Measurements from ENCODE around the gene AFF3.

The AFF3 gene

DNA sequence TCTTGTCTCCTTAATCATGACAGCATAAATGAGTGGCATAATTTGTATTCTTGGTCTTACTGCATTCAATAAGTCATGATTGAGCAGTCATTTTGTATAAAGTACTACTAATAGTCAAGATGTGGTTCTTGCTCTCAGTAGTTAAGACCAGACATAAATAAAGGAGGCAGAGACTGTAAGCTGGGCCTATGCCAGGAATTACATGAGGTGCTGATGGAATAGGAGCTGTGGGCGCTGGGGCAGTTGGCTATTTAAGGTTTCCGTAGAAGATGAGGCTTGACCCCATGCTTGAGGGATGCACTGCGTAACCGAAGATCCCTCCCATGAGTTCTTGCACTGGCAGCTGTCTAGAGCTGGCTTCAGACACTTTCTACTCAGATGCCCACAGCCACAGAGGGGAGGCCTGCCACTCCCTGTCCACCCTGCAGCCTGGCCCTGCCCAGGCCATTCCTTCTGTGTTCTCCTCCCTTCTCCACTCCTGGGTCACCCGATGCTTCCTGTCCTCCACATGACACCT, 501.7 kb downstream of the AFF3 start:
- TF ChIP-seq, protein P1, sequence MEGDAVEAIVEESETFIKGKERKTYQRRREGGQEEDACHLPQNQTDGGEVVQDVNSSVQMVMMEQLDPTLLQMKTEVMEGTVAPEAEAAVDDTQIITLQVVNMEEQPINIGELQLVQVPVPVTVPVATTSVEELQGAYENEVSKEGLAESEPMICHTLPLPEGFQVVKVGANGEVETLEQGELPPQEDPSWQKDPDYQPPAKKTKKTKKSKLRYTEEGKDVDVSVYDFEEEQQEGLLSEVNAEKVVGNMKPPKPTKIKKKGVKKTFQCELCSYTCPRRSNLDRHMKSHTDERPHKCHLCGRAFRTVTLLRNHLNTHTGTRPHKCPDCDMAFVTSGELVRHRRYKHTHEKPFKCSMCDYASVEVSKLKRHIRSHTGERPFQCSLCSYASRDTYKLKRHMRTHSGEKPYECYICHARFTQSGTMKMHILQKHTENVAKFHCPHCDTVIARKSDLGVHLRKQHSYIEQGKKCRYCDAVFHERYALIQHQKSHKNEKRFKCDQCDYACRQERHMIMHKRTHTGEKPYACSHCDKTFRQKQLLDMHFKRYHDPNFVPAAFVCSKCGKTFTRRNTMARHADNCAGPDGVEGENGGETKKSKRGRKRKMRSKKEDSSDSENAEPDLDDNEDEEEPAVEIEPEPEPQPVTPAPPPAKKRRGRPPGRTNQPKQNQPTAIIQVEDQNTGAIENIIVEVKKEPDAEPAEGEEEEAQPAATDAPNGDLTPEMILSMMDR (IDR thresholded peaks at IDR 0.05; ENCODE audit: borderline replicate concordance, control extremely low read depth, extremely low read depth, insufficient read depth, missing control alignments), result no peak
- DNase-seq (ENCODE audit: low spot score), result no peak

DNA sequence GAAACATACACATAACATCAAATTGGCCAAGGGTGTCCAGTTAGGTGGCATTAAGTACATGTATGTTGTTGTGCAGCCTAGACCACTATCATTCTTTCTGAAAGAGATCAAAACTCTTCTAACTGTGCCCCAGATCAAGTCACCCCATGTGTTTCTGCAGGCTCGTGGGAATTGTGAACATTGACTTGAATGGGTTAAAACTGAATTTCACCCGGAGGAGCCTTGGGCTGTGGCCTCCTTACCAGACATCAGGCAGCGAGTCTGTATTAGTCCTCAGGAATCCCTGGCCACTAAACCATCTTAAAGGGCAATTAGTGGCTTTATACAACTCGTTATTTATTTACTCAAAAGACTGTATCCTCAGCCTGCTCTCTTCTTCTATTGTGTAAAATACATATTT, 503.6 kb downstream of the AFF3 start:
- DNase-seq (ENCODE audit: low spot score), result no peak
- TF ChIP-seq, protein P1 (IDR thresholded peaks at IDR 0.05; ENCODE audit: borderline replicate concordance, control extremely low read depth, extremely low read depth, insufficient read depth, missing control alignments), result no peak
- in situ Hi-C loops (cut with MboI; ENCODE audit: low sequenced_read_pairs, unreplicated experiment), result no loop called here

More for the DNA sequence above, 501.7 kb downstream of the AFF3 start:
- in situ Hi-C loops (cut with MboI; ENCODE audit: low sequenced_read_pairs, unreplicated experiment), result no loop called here

DNA sequence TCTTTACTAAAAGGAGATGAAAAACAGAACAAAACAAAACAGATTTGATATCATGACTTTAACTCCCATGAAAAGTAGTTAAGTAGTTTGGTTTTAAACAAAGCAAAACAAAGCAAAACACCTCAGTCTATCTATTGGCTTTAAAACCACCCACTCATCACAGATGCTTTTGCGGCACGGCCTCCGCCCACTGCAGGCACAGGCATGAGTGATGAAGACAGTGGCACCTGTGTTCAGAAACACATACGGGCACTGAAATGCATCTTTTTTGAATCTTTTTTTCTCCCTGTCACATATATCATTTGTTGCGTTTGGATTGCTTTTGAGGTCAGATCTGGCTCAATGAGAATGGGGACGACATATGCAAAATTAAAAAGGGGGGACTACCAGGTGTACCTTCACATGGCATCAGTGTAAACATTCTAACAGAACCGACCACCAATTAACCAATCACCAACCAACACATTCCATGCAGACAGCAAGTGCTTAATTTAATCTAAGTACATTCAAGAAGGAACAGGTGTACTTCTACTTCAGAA, 505.2 kb downstream of the AFF3 start:
- no peak for DNase-seq (ENCODE audit: low spot score)
- TF ChIP-seq, protein P1 (IDR thresholded peaks at IDR 0.05; ENCODE audit: borderline replicate concordance, control extremely low read depth, extremely low read depth, insufficient read depth, missing control alignments), result no peak
- in situ Hi-C loops (cut with MboI; ENCODE audit: low sequenced_read_pairs, unreplicated experiment), result no loop called here

DNA sequence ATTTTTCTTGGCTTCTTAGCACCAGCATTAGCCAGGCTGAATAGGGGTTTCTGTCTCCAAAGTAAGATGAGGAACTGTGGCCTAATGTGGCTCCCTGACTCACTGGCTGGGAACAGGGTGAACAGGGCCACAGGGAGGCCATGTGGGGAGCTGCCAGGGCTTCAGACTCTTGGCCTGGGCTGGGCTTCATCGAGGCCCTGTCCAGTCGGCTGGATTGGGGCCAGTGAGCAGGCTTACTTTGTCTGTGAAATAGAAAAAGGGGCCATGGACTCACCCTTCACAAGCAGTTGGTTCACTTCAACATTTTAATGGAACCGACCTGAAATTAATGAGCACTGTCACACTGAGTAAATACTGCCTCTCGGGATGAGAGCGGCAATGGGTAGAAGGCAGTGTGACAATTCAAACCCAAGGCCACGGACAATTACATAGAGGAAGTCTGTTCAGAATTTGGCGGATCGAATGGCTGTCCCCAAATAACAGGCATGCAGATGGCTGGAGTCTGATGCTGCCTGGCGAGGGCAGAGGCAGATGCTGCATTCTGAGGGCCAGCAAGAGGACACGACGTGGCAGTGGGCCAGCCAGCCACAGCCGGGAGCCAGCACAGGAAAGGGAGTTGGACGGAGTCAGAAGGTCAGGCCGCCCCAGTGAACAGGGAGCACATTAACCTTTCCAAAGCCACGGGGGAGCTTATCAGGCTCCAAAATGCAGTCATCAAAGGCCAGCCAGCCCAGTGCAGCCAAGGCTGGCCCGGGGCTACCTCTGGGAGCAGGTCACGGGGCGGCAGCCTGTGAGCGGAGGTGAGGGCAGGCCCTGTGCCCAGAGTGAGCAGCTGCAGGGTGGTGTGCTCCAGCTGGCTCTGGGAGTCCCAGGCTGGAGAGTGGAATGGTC, 506.0 kb downstream of the AFF3 start:
- in situ Hi-C loops (cut with MboI; ENCODE audit: low sequenced_read_pairs, unreplicated experiment), result no loop called here
- TF ChIP-seq, protein P1 (IDR thresholded peaks at IDR 0.05; ENCODE audit: borderline replicate concordance, control extremely low read depth, extremely low read depth, insufficient read depth, missing control alignments), result no peak
- DNase-seq (ENCODE audit: low spot score), result no peak

DNA sequence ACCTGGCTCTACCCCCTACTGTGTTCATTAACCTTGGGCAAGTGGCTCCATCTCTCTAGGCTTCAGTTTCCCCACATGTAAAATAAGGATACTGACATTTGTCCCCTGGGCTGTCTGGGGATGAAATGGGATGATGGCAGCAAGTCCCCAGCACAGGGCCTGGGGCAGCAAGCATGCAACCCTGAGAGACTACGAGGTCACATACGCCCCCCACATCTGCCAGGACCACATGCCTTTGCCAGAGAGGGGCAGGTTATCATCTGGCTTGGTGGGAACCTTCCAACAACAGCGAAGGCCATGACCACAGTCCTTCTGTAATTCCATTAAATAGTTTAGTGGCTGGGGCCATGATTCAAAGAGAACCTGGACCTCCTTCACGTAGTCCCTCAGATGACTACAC, 506.7 kb downstream of the AFF3 start:
- in situ Hi-C loops (cut with MboI; ENCODE audit: low sequenced_read_pairs, unreplicated experiment), result no loop called here
- DNase-seq (ENCODE audit: low spot score), result no peak
- TF ChIP-seq, protein P1 (IDR thresholded peaks at IDR 0.05; ENCODE audit: borderline replicate concordance, control extremely low read depth, extremely low read depth, insufficient read depth, missing control alignments), result no peak

DNA sequence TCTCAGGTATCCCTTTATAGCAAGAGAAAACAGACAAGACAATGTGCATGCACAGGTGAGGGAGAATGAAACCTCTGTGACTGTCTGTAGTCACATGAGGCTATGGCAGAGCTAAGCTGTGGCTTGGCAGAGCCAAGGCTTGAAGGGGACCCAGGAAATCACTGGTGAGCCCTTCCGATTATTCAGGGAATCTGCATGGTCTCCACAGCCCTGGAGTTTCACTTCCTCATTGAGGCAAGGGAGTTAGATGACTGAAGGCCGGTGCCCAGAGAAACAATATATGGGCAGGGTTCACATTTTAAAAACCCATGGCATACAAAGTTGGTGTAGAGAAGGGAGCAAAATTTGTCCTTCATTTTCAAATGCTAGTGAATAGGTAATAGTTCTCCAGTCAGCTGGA, 508.2 kb downstream of the AFF3 start:
- TF ChIP-seq, protein P1 (IDR thresholded peaks at IDR 0.05; ENCODE audit: borderline replicate concordance, control extremely low read depth, extremely low read depth, insufficient read depth, missing control alignments), result no peak
- no peak for DNase-seq (ENCODE audit: low spot score)
- in situ Hi-C loops (cut with MboI; ENCODE audit: low sequenced_read_pairs, unreplicated experiment), result no loop called here

Measured in GM13976 (cell line).